NCI-H226 (cell line): ENCODE data around the gene BTBD8.

Experiments used
- DNase-seq: peaks from one replicate; pipeline ENCODE4 v3.0.0-alpha.2; 2015

The BTBD8 gene

DNA sequence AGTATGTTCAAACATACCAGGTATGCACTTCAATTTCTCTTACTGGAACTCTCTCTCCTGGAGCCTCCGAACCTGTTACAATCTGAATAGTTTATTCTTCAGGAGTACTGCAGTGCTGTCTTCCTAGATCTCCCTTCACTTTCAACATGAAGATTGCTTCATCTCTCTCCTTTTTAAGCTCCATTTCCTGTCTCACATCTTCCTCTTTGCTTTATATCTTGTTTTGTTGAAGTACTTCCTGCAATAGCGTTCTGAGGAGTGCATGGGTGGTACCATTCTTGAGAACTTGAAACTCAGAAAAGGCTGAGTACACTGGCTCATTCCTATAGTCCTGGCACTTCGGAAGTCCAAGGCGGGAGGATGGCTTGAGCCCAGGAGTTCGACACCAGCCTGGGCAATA lies 121.8 kb downstream of the BTBD8 start:
- DNase-seq: no peak

GRCh38 chr1:92203105-92203504 lies 123.0 kb downstream of the BTBD8 start:
- DNase-seq: no peak

- peak; percentile 84 for DNase-seq
These were observed 130.6 kb downstream of the BTBD8 start for GRCh38 chr1:92210701-92211100.

DNA sequence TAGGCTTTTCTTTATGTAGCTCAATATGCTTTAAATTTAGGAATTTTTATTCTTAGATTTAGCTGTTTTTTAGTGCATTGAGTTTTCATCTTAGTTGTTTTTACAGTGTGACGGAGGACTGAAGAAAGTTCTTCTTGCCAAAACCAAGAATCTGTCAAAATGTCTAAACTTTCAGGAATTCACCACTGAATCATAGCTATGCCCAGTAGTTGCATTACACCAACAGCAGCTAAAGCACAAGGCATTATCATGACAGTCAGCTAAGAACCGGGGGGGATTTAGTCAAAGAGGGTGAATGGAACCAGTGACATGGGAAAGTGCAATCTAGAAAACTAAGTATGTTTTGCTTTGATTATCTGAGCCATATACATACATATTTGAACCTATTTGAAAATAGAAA lies 131.0 kb downstream of the BTBD8 start:
- peak; percentile 87 for DNase-seq

DNA sequence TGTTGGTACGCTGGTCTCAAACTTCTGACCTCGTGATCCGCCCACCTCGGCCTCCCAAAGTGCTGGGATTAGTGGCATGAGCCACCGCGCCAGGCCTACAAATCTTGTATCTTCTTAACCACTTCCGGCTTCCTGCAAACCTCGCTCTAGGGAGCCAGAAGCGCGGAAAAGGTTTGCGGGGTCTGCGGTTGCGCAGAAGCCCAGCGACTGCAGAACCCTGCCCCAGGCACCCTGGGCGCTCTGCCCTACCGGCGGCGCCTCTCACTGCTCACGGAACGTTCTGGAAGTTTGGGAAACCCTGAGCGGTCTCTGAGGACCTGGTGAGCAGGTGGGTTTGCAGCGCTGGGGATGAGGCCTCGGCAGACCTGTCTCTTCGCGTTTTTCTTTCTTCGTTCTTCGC lies 137.6 kb downstream of the BTBD8 start, which contains the start of gene C1orf146:
TSS of gene C1orf146 (plus strand) at position 195 of the 400 bp plus-strand sequence. CDS start 13,506 bp downstream, outside the sequence.
- DNase-seq: no peak

DNA sequence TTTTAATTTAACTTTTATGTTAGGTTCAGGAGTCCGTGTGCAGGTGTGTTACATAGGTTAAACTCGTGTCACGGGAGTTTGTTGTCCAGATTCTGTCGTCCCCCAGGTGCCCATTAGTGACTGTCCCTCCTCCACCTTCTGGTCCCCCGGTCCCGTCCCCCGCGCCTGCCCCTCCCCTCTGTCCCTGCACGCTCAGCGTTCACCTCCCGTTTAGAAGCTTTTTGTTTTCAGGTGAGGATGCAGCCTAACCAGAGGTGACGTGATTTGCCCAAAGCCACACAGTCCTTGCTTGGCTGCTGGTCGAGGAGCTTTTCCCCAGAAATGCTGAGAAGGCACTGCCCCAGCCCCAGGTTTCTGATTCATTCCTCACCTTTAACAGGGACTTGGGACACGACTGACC lies 138.4 kb downstream of the BTBD8 start:
- no peak for DNase-seq

GRCh38 chr1:92219028-92219427 lies 138.9 kb downstream of the BTBD8 start:
- DNase-seq: no peak

DNA sequence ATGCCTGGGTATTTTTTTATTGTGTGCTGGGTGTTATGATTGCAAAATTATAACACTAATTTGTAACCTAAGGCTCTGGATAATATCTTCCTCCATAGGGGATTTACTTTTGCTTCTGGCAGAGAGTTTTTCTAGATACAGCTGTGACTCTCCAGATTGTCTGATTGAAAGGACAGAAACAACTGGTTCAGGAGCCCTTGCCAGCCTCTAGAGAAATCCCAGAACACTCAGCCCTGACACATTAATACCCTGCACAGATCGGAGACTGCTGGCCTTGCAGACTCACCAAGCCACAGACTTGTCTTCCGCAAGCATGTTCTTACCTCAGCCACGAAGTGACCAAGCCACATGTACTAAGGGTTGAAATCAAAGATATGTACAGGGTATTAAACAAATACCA lies 148.3 kb downstream of the BTBD8 start:
- no peak for DNase-seq

DNA sequence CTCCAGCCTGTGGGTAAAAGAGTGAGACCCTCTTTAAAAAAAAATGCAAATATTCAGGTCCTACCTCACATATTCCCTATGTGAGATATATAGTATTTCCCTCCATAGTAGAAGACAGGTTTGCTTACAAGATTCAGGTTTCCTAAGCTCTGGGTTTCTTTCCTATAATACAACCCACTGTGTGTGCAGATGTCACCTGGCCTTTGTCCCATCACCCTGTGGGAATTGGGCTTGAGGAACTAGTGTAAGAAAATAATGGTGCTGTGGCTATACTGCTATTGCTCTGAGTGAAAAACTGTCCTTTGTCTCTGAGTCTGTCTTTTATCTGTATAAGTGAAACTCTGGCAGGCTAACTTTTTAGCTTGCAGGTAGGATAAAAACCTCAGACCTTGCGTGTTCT lies 150.6 kb downstream of the BTBD8 start:
- no peak for DNase-seq
